ENCODE results near the gene SNN. TPM values are rescaled to one million over a fixed set of nuclear protein-coding genes. Genes with fewer than 3 reads are reported as not detected.

The SNN gene
- total RNA-seq, 6 experiments from 2014 or later: 4.6 to 7.6 (median 6.5) TPM

DNA sequence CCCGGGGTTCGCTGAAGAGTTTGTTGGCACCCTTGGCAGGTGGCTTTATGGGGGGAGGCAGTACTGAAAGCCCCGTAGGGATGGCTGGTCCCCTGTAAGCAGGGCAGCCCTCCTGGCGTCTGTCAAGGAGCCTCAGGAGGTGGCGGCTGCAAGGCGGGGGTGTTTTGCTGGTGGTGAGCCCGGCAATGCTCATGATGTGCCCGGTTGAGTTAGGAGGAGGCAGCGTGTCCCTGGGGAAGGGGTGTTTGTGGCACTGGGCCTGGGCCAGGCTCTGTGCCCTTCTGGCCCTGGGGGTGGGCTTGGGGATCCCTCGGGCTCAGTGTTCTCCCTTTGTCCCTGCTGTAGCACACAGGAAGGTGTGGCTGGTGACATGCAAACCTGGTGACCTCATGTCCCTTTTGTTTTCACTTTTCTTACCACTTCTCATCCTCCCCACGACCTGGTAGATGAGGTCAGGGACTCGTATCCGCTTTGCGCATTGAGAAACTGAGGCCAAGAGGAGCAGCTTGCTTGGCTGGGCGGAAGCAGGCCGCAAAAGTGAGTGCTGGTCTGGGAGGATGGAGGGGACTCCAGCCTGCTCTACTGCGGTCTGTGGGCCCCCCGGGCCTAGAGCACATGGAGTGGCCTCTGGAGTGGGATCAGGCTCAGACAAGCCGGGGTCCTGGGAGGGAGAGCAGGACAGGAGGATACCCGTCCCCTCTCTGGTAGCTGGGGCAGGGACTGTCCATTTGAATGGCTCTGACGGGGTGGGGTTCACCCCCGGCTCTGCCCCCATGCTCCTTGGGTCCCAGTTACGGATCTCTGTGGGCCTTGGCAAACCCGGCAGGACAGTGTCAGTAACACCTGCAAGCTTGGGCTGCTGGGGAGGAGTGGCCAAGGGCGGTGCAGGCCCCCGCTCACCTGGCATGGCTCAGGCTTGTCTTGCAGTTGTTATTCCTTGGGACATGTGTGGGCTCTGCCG is 2.2 kb downstream of the SNN start:
- Mint-ChIP-seq H3K36me3 (ENCODE audit: low read depth) (no peaks in the 10 kb centered on the region), H3K4me1 (ENCODE audit: low read depth) (peaks cover 20% of the 10 kb centered on the region), H3K9me3 (no peaks in the 10 kb centered on the region), H3K27ac (no peak overlapping the region), H3K4me3 (no peak overlapping the region), H3K27me3 (ENCODE audit: insufficient read depth) (peaks cover 9% of the 10 kb centered on the region)
- no peak for DNase-seq
- TF ChIP-seq, protein P1, sequence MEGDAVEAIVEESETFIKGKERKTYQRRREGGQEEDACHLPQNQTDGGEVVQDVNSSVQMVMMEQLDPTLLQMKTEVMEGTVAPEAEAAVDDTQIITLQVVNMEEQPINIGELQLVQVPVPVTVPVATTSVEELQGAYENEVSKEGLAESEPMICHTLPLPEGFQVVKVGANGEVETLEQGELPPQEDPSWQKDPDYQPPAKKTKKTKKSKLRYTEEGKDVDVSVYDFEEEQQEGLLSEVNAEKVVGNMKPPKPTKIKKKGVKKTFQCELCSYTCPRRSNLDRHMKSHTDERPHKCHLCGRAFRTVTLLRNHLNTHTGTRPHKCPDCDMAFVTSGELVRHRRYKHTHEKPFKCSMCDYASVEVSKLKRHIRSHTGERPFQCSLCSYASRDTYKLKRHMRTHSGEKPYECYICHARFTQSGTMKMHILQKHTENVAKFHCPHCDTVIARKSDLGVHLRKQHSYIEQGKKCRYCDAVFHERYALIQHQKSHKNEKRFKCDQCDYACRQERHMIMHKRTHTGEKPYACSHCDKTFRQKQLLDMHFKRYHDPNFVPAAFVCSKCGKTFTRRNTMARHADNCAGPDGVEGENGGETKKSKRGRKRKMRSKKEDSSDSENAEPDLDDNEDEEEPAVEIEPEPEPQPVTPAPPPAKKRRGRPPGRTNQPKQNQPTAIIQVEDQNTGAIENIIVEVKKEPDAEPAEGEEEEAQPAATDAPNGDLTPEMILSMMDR (IDR thresholded peaks at IDR 0.05): no peak

DNA sequence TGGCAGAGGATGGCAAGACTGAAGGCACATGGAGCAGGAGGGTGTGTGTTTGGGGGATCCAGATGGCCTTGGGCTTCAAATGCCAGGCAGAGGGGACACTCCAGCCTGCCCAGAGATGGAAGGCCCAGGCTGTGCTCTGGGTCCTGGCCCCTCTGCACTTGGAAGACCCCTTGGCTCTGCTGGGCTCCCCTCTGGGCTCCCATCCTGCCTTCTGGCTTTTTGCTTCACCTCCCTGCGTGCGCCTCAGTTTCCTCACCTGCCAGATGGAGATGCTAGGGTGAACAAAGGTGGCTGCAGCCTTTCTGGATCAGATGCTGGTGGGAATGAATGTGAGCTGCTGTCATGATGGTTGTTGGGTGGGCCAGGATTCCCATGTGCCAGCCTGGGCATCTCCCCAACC is 3.0 kb downstream of the SNN start:
- Mint-ChIP-seq H3K9me3 (no peaks in the 10 kb centered on the region), H3K36me3 (ENCODE audit: low read depth) (no peaks in the 10 kb centered on the region), H3K27me3 (ENCODE audit: insufficient read depth) (peaks cover 12% of the 10 kb centered on the region), H3K27ac (no peak overlapping the region), H3K4me1 (ENCODE audit: low read depth) (peaks cover 20% of the 10 kb centered on the region), H3K4me3 (no peak overlapping the region)
- no peak for DNase-seq
- TF ChIP-seq, protein P1 (IDR thresholded peaks at IDR 0.05): no peak

DNA sequence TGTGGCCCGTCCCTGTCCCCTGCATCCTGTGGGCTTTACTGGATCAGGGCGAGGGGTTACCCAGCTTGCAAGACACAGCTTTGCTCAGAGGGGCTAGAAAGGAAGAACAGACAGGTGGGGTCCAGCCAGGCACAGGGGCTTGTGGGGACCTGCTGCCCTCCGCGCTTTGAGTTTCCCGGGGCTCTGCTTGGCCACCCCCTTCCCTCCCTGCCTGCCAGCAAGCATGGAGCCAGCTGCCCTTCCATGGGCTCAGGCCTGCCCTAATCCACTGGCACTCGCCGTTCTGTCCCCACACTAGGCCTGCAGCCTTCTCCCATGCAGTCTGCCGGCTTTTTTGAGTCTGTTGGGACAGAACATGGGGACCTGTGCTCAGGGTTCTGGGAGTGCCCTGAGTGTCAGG is 3.4 kb downstream of the SNN start:
- H3K27ac Mint-ChIP-seq: no peak overlapping the region; the same call in 1 of the 2 replicates

DNA sequence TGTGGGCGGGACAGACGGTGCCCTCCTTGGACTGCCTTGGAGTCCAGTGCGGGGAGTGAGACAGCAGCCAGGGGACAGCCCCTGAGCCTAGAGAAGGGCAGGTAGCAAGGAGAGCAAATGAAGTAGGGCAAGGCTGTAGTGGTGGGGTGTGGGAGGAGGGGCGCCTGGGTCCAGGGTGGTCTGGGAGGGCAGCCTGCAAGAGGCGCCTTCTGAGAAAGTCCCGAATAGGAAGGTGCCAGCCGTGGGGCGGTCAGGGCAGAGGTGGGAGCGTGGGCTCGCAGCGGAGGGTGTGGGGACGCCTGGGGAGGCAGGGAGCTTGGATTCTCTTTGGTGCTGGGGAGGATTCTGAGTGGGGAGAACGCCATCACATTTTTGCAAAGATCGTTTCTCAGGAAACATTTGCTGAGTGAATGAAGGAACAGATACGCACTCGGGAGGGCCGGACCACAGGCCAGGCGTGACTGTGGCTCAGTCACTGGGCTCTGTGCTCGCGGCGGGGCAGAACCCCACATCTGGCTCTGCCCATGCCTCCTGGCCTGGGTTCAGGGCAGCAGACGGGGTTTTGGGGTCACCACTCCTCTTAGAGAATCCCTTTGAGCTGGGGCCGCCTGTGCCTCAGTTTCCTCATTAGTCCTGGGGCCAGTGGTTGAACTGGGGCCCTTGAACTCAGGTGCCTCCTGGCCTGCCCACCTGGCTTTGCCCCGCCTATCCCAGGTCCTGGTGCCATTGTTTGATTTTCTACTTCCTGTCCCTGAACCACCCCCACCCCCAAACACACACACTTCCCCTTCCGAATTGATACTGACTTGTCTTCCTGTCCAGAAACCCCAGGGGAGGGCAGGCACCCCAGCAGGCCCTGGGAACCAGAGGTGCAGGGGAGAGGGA is 4.2 kb downstream of the SNN start:
- no peak overlapping the region for H3K27ac Mint-ChIP-seq
- no peaks in the 10 kb centered on the region for H3K9me3 Mint-ChIP-seq
- no peak overlapping the region for H3K4me3 Mint-ChIP-seq
- TF ChIP-seq, protein P1 (IDR thresholded peaks at IDR 0.05): no peak
- H3K4me1 Mint-ChIP-seq (ENCODE audit: low read depth): peaks cover 25% of the 10 kb centered on the region
- no peaks in the 10 kb centered on the region for H3K36me3 Mint-ChIP-seq (ENCODE audit: low read depth)
- no peak for DNase-seq
- H3K27me3 Mint-ChIP-seq (ENCODE audit: insufficient read depth): peaks cover 11% of the 10 kb centered on the region; the same call in 1 of the 2 replicates

More for the DNA sequence above, 3.4 kb downstream of the SNN start:
- TF ChIP-seq, protein P1 (IDR thresholded peaks at IDR 0.05): no peak
- Mint-ChIP-seq H3K4me1 (ENCODE audit: low read depth) (peaks cover 20% of the 10 kb centered on the region), H3K36me3 (ENCODE audit: low read depth) (no peaks in the 10 kb centered on the region), H3K9me3 (no peaks in the 10 kb centered on the region), H3K4me3 (no peak overlapping the region), H3K27me3 (ENCODE audit: insufficient read depth) (peaks cover 12% of the 10 kb centered on the region)
- no peak for DNase-seq

DNA sequence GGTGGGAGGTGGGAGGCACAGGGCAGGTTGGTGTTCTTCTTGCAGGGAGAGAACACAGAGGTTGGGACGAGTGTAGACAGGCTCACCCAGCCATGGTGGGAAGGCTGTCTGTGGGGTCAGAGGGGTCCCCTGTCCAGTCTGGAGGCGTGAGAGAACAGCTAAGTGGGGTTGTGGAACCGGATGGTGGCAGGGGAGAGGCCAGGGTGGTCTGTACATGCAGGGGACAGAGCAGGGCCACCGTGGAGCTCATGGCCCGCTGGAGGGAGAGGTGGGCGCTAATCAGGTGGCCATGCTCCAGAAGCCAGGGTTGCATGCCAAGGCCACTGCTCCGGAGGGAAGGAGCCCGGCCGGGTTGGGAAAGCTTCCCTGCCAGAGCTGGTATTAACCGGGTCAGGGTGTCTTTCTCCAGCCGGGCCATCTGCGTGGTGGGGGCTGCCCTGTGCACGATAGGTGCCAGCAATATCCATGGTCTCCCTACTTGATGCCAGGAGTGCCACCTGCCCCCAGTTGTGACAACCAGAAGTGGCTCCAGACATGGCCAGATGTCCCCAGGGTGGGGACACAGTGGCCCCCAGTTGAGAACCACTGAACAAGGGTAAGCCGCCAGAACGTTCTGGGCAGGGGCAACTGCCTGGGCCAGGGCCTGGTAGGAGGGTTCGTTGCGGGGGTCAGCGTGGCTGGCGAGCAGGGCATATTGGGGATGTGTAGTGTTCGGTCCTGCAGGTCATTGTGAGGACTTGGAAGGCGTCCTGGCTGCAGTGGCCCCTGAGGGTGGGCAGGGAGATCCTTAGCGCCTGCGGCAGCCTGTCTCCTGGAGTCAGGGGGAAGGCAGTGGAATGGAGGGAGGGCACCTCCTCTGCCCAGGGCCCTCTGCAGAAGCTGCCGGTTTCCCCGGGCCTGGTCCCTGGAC is 5.1 kb downstream of the SNN start:
- TF ChIP-seq, protein P1 (IDR thresholded peaks at IDR 0.05): no peak
- H3K27ac Mint-ChIP-seq: no peak overlapping the region
- H3K9me3 Mint-ChIP-seq: no peaks in the 10 kb centered on the region
- H3K27me3 Mint-ChIP-seq (ENCODE audit: insufficient read depth): peaks cover 11% of the 10 kb centered on the region
- no peak overlapping the region for H3K4me3 Mint-ChIP-seq
- peaks cover 5% of the 10 kb centered on the region; the same call in 1 of the 2 replicates for H3K36me3 Mint-ChIP-seq (ENCODE audit: low read depth)
- no peak for DNase-seq
- H3K4me1 Mint-ChIP-seq (ENCODE audit: low read depth): peaks cover 34% of the 10 kb centered on the region
